A549 (cell line): ENCODE results near the gene PCSK7. TPM values are rescaled to one million over a fixed set of nuclear protein-coding genes. Genes with fewer than 3 reads are reported as not detected.
"Not testable (repeated sequence)": the region's sequence is repeated elsewhere in the genome, so short reads cannot be mapped to it uniquely, and the experiment has no call there.

Experiments used
- ATAC-seq, 2 experiments: fragments of 200-7000 bp in 1 of 2; fragments of >200 bp in 1 of 2; cut with Nextera tagmentation in 1 of 2; cut with Tn5 transposase in 1 of 2; 3 replicates each; pipeline versions ENCODE4 v1.8.0 to v1.9.1; 2018 to 2020; ENCODE audit warnings: mild to moderate bottlenecking in 1 of 2, moderate library complexity in 1 of 2
- CTCF ChIA-PET: fragments of 300-600 bp; sonication (Branson Sonifier 250); formaldehyde crosslinking; extraction: SDS; loops from one replicate; lab custom pipeline; 2021; ENCODE audit warnings: antibody characterized with exemption, inconsistent platforms; lab: Yijun Ruan, JAX
- POLR2A ChIA-PET: fragments of 350-600 bp; formaldehyde crosslinking; extraction: SDS; loops from one replicate; lab custom pipeline; 2021; ENCODE audit warnings: antibody characterized with exemption, inconsistent platforms; lab: Yijun Ruan, JAX
- DNase-seq, 2 experiments: peaks; one replicate each; pipeline versions ENCODE4 v3.0.0 to v3.0.0-alpha.2; 2011 to 2016; ENCODE audit warnings: low read depth in 1 of 2, low spot score in 1 of 2
- FAIRE-seq: peaks from 2 replicates; lab custom pipeline; 2011; peaks lifted over from hg19 to GRCh38; lab: Jason Lieb, UNC
- H3K27ac ChIP-seq, 2 experiments: fragments of >200 bp; sonication (Bioruptor Twin); formaldehyde crosslinking; 3 replicates each; pipeline ENCODE4 v1.5.1; 2016 to 2017
- H3K4me1 ChIP-seq: fragments of >200 bp; sonication (Bioruptor Twin); formaldehyde crosslinking; 3 replicates; pipeline ENCODE4 v1.6.1; 2016
- H3K4me2 ChIP-seq: fragments of >200 bp; sonication (Bioruptor Twin); formaldehyde crosslinking; 3 replicates; pipeline ENCODE4 v1.6.1; 2016
- H3K4me3 ChIP-seq: fragments of >200 bp; sonication (Bioruptor Twin); formaldehyde crosslinking; 3 replicates; pipeline ENCODE4 v1.5.1; 2016
- H3K9me3 ChIP-seq: fragments of >200 bp; sonication (Bioruptor Twin); formaldehyde crosslinking; 3 replicates; pipeline ENCODE4 v1.6.1; 2016
- CBX2 ChIP-seq: fragments of 200-600 bp; sonication (generic); IDR thresholded peaks from 2 replicates; pipeline ENCODE4 v1.6.1; 2016; ENCODE audit warnings: low read depth, mild to moderate bottlenecking, borderline replicate concordance
- EHMT2 ChIP-seq: fragments of 200-600 bp; sonication (generic); IDR thresholded peaks from 2 replicates; pipeline ENCODE4 v1.6.1; 2016; ENCODE audit warnings: antibody characterized with exemption, low read depth, mild to moderate bottlenecking, moderate library complexity
- EP300 ChIP-seq, 2 experiments: fragments of >200 bp; sonication (Bioruptor Twin); formaldehyde crosslinking; IDR thresholded peaks; 2 replicates in 1 of 2; 3 replicates in 1 of 2; pipeline ENCODE4 v1.6.1; 2016 to 2017
- ESRRA ChIP-seq: fragments of 150-350 bp; IDR thresholded peaks from 2 replicates; pipeline ENCODE4 v1.6.1; 2014; ENCODE audit warnings: mild to moderate bottlenecking, low read length, borderline replicate concordance
- FOSL2 ChIP-seq, 2 experiments: fragments of 450-650 bp in 1 of 2; fragments of >200 bp in 1 of 2; sonication (Bioruptor Twin) in 1 of 2; formaldehyde crosslinking; IDR thresholded peaks; 2 replicates each; pipeline versions ENCODE4 v1.5.0 to v1.6.1; 2016 to 2020; ENCODE audit warnings: mild to moderate bottlenecking in 1 of 2, moderate library complexity in 1 of 2
- FOXS1 ChIP-seq: fragments of 250-450 bp; sonication (Bioruptor Pico); IDR thresholded peaks from 2 replicates; pipeline ENCODE4 v1.5.0; 2020; ENCODE audit warnings: mild to moderate bottlenecking, moderate library complexity
- JUN ChIP-seq, 2 experiments: fragments of >200 bp; sonication (Bioruptor Twin); formaldehyde crosslinking; IDR thresholded peaks; 2 replicates in 1 of 2; 3 replicates in 1 of 2; pipeline ENCODE4 v1.6.1; 2016 to 2017
- JUNB ChIP-seq: fragments of >200 bp; sonication (Bioruptor Twin); formaldehyde crosslinking; IDR thresholded peaks from 2 replicates; pipeline ENCODE4 v1.6.1; 2016
- KDM1A ChIP-seq: fragments of 200-600 bp; sonication (generic); IDR thresholded peaks from 2 replicates; pipeline ENCODE4 v1.6.1; 2016; ENCODE audit warnings: low read depth, mild to moderate bottlenecking
- RAD21 ChIP-seq, 2 experiments: fragments of >200 bp in 1 of 2; sonication (Bioruptor Twin) in 1 of 2; formaldehyde crosslinking in 1 of 2; IDR thresholded peaks in 1 of 2; conservative IDR thresholded peaks in 1 of 2; 2 replicates in 1 of 2; 3 replicates in 1 of 2; pipeline ENCODE4 v1.6.1; 2012 to 2018; ENCODE audit warnings: inconsistent platforms in 1 of 2
- ZC3H11A ChIP-seq: fragments of 450-650 bp; IDR thresholded peaks from 2 replicates; pipeline ENCODE4 v1.6.1; 2014; ENCODE audit warnings: antibody characterized with exemption, mild to moderate bottlenecking
- ZFP36 ChIP-seq: fragments of 450-650 bp; IDR thresholded peaks from 2 replicates; pipeline ENCODE4 v1.6.1; 2014; ENCODE audit warnings: borderline replicate concordance; ENCODE audit not compliant: partially characterized antibody
- WGBS: methylation state at CpG from one replicate; pipeline ENCODE4 v1.1.6; 2017; ENCODE audit errors: missing lambda C conversion rate; 5-methylcytosine and 5-hydroxymethylcytosine counted together
- polyA plus RNA-seq, 4 experiments: library from polyadenylated mRNA; depleted of rRNA in 3 of 4; stranded (reverse); fragments of >200 nt; fragmentation: RNase III in 1 of 4; extraction: RNeasy Plus Mini Kit Qiagen cat#74134 plus additional on column Dnase treatment in 1 of 4; gene quantifications; 2 replicates in 3 of 4; 3 replicates in 1 of 4; pipeline ENCODE4 v1.2.3, GENCODE V29; 2011 to 2017
- TF ChIP-seq, protein P1 (sequence below): IDR thresholded peaks from 2 replicates; pipeline ENCODE4 v1.6.1; 2012; ENCODE audit warnings: low read depth, borderline replicate concordance
- TF ChIP-seq, protein P2 (sequence below): fragments of 150-350 bp; IDR thresholded peaks from 2 replicates; pipeline ENCODE4 v1.6.1; 2014; ENCODE audit warnings: low read depth, mild to moderate bottlenecking, low read length
- TF ChIP-seq, protein P3 (sequence below): fragments of 250-450 bp; sonication (Bioruptor Pico); IDR thresholded peaks from 2 replicates; pipeline ENCODE4 v1.5.0; 2021; ENCODE audit warnings: mild to moderate bottlenecking, moderate library complexity, borderline replicate concordance
- TF ChIP-seq, protein P4 (sequence below): fragments of >200 bp; sonication (Bioruptor Twin); formaldehyde crosslinking; IDR thresholded peaks from 3 replicates; pipeline ENCODE4 v1.5.1; 2016

PCSK7 gene
- polyA plus RNA-seq, 2 of the 4 experiments (the other 2 are of a cell fraction): 9.8 to 17.8 TPM

DNA sequence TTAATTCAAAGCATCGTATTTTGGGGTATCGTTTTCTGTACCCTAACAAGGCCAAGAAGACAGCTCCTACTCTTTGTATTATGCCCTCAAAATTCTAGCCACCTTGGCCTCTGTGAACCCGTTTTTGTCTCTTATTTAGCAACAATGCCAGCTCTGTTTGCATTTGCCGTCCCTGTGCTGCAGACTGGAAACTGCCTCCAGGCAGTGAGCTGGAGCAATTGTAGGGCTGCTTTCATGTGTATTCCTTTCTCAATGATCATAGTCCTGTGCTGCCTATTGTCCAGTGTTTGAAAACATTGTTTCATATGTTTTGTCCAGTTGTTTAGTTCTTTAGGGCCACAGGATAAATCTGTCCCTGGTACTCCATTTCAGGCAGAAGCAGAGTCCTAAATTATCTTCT, 39.3 kb upstream of the PCSK7 start:
- H3K4me1 ChIP-seq: no peaks in the 10 kb centered on the region
- DNase-seq (no peak), ATAC-seq (no peak), FAIRE-seq (no peak)
- ChIA-PET POLR2A (no interaction called here), CTCF (interaction anchor here (0.7 kb wide), 1 partner anchor 8 kb away, joined by 3 read pairs; no protein-coding TSS in a partner anchor)
- H3K27ac ChIP-seq: no peak overlapping the region
- no peak overlapping the region for H3K4me3 ChIP-seq
- no peak overlapping the region for H3K4me2 ChIP-seq
- H3K9me3 ChIP-seq: 0 out of 3 replicates have a peak, but pooled peaks cover 2% of the 10 kb centered on the region
- 94% methylated on average over 4 of the region's 4 CpGs for WGBS
- TF ChIP-seq FOXS1 (CRISPR knock-in tag) (no peak), KDM1A (no peak), ZFP36 (no peak), JUN (IDR thresholded peaks at IDR 0.05) (no peak), CBX2 (no peak)
- TF ChIP-seq, protein P1, sequence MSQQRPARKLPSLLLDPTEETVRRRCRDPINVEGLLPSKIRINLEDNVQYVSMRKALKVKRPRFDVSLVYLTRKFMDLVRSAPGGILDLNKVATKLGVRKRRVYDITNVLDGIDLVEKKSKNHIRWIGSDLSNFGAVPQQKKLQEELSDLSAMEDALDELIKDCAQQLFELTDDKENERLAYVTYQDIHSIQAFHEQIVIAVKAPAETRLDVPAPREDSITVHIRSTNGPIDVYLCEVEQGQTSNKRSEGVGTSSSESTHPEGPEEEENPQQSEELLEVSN: no peak

DNA sequence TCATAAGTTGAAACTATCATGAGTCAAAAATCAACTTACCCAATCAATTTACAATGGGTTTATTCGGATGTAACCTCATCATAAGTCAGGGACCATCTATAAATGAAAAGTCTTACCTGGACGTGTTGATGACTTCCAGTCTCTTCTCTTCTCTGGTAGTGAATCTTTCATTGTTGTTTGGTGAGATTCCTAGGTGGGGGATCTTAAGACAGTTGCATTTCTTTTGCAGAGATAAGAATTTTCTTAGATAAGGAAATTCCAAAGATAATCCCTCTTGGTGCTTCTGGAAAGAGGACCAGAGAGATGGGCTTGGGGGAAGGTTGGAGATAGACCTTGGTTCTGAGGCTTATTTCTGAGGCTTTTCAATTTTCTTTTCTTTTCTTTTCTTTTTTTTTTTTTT, 38.0 kb upstream of the PCSK7 start:
- WGBS: 100% methylated on average over 2 of the region's 2 CpGs

DNA sequence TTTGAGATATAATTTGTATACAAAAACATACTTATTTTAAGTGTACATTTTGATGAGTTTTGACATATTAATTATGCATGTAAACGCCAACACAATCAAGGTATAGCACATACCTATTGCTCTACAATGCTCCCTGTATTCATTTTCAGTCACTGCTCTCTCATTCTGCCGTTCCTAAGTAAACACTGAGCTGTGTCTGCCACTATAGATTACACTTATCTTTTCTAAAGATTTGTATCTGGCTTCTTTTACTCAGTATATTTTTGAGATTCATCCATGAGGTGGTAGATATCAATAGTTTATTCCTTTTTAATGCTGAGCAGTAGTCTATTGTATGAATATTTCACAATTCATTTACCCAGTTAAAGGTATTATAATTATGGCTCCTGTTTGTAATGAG, 33.9 kb upstream of the PCSK7 start:
- DNase-seq: no peak
- CTCF ChIA-PET: no interaction called here
- 90% methylated on average over 2 of the region's 2 CpGs for WGBS
- Histone ChIP-seq H3K4me1 (no peaks in the 10 kb centered on the region), H3K9me3 (no peaks in the 10 kb centered on the region), H3K4me2 (no peak overlapping the region), H3K4me3 (no peak overlapping the region), H3K27ac (no peak overlapping the region)
- no peak for ATAC-seq
- TF ChIP-seq RAD21 (conservative IDR thresholded peaks at IDR 0.05 in 1 of 2, IDR thresholded peaks at IDR 0.05 in 1 of 2) (no peak), ESRRA (no peak), JUNB (no peak), FOSL2 (IDR thresholded peaks at IDR 0.05) (no peak), FOSL2 (CRISPR knock-in tag; IDR thresholded peaks at IDR 0.05) (no peak), EP300 (IDR thresholded peaks at IDR 0.05) (no peak), EHMT2 (no peak)
- TF ChIP-seq, protein P2, sequence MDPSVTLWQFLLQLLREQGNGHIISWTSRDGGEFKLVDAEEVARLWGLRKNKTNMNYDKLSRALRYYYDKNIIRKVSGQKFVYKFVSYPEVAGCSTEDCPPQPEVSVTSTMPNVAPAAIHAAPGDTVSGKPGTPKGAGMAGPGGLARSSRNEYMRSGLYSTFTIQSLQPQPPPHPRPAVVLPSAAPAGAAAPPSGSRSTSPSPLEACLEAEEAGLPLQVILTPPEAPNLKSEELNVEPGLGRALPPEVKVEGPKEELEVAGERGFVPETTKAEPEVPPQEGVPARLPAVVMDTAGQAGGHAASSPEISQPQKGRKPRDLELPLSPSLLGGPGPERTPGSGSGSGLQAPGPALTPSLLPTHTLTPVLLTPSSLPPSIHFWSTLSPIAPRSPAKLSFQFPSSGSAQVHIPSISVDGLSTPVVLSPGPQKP: no peak
- TF ChIP-seq, protein P3, sequence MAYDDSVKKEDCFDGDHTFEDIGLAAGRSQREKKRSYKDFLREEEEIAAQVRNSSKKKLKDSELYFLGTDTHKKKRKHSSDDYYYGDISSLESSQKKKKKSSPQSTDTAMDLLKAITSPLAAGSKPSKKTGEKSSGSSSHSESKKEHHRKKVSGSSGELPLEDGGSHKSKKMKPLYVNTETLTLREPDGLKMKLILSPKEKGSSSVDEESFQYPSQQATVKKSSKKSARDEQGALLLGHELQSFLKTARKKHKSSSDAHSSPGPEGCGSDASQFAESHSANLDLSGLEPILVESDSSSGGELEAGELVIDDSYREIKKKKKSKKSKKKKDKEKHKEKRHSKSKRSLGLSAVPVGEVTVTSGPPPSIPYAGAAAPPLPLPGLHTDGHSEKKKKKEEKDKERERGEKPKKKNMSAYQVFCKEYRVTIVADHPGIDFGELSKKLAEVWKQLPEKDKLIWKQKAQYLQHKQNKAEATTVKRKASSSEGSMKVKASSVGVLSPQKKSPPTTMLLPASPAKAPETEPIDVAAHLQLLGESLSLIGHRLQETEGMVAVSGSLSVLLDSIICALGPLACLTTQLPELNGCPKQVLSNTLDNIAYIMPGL (CRISPR knock-in tag): no peak
- TF ChIP-seq, protein P4, sequence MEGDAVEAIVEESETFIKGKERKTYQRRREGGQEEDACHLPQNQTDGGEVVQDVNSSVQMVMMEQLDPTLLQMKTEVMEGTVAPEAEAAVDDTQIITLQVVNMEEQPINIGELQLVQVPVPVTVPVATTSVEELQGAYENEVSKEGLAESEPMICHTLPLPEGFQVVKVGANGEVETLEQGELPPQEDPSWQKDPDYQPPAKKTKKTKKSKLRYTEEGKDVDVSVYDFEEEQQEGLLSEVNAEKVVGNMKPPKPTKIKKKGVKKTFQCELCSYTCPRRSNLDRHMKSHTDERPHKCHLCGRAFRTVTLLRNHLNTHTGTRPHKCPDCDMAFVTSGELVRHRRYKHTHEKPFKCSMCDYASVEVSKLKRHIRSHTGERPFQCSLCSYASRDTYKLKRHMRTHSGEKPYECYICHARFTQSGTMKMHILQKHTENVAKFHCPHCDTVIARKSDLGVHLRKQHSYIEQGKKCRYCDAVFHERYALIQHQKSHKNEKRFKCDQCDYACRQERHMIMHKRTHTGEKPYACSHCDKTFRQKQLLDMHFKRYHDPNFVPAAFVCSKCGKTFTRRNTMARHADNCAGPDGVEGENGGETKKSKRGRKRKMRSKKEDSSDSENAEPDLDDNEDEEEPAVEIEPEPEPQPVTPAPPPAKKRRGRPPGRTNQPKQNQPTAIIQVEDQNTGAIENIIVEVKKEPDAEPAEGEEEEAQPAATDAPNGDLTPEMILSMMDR: no peak
- FAIRE-seq: no peak
- POLR2A ChIA-PET: no interaction called here

More for the DNA sequence above, 38.0 kb upstream of the PCSK7 start:
- 0 out of 3 replicates have a peak, but pooled peaks cover 2% of the 10 kb centered on the region for H3K9me3 ChIP-seq
- no peak for ATAC-seq
- ChIA-PET CTCF (no interaction called here), POLR2A (no interaction called here)
- DNase-seq: no peak
- no peak overlapping the region for H3K4me2 ChIP-seq
- TF ChIP-seq, protein P3 (CRISPR knock-in tag): no peak
- TF ChIP-seq ZC3H11A (no peak), ZFP36 (no peak), KDM1A (no peak)
- TF ChIP-seq, protein P2: no peak
- TF ChIP-seq, all 56 proteins: peak for 0
- no peak overlapping the region for H3K4me3 ChIP-seq
- no peak for FAIRE-seq
- H3K4me1 ChIP-seq: no peaks in the 10 kb centered on the region
- H3K27ac ChIP-seq: no peak overlapping the region

DNA sequence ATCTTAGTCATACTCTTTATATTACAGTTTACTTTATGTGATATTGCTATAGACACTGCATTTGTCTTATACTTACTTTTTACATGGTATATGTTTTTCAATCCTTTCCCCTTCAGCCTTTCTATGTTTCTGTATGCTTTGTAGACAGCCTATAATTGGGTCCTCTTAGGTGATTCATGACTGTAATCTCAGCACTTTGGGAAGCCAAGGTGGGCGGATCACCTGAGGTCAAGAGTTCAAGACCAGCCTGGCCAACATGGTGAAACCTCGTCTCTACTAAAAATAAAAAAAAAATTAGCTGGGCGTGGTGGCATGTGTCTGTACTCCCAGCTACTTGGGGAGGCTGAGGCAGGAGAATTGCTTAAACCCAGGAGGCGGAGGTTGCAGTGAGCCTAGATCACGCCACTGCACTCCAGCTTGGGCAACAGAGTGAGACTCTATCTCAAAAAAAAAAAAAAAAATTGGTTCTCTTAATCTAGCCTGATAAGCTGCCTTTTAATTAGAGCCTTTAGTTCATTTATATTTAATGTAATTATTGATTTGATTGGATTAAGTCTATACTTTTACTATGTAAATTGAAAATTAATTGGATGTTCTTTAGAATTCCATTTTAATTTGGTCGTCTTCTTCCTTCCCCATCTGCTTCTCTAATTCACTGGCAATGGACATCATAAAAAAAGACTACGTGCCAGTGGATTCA, 32.9 kb upstream of the PCSK7 start:
- ATAC-seq, H3K4me2 ChIP-seq, H3K27ac ChIP-seq, CTCF ChIA-PET, DNase-seq, H3K9me3 ChIP-seq, H3K4me3 ChIP-seq, H3K4me1 ChIP-seq, POLR2A ChIA-PET, FAIRE-seq: not testable (repeated sequence)
- 93% methylated on average over 7 of the region's 7 CpGs for WGBS
